Astrocyte of the cerebellum (primary cell): ENCODE results near the gene MTHFD2L.

ENCODE experiments used
- DNase-seq: peaks from one replicate; pipeline ENCODE4 v3.0.0-alpha.2; 2011; ENCODE audit warnings: low read depth
- H3K4me3 ChIP-seq: 2 replicates; pipeline ENCODE4 v1.5.1; 2011; ENCODE audit warnings: mild to moderate bottlenecking, low read depth, low read length, moderate library complexity
- in situ Hi-C: cut with HindIII; loops from 2 replicates; pipeline ENCODE4 v1.10.0; 2017; ENCODE audit warnings: low sequenced_read_pairs
- TF ChIP-seq, protein P1 (sequence below): IDR thresholded peaks from 2 replicates; pipeline ENCODE4 v1.5.1; 2012; ENCODE audit warnings: low read length, low read depth, moderate library complexity, mild to moderate bottlenecking; ENCODE audit errors: missing control alignments

Gene MTHFD2L

GRCh38 chr4:74132944-74133343, 25.0 kb upstream of the MTHFD2L start:
- in situ Hi-C loops, result loop anchor here (25.0 kb wide), 1 partner anchor 471 kb away; no protein-coding TSS in a partner anchor
- DNase-seq, result no peak
- no peak overlapping the region for H3K4me3 ChIP-seq
- TF ChIP-seq, protein P1, sequence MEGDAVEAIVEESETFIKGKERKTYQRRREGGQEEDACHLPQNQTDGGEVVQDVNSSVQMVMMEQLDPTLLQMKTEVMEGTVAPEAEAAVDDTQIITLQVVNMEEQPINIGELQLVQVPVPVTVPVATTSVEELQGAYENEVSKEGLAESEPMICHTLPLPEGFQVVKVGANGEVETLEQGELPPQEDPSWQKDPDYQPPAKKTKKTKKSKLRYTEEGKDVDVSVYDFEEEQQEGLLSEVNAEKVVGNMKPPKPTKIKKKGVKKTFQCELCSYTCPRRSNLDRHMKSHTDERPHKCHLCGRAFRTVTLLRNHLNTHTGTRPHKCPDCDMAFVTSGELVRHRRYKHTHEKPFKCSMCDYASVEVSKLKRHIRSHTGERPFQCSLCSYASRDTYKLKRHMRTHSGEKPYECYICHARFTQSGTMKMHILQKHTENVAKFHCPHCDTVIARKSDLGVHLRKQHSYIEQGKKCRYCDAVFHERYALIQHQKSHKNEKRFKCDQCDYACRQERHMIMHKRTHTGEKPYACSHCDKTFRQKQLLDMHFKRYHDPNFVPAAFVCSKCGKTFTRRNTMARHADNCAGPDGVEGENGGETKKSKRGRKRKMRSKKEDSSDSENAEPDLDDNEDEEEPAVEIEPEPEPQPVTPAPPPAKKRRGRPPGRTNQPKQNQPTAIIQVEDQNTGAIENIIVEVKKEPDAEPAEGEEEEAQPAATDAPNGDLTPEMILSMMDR, result no peak

GRCh38 chr4:74133786-74134499, 24.0 kb upstream of the MTHFD2L start:
- TF ChIP-seq, protein P1, result peak; percentile 88
- DNase-seq, result peak; percentile 86
- in situ Hi-C loops, result loop anchor here (25.0 kb wide), 1 partner anchor 472 kb away; no protein-coding TSS in a partner anchor
- H3K4me3 ChIP-seq, result no peak overlapping the region

DNA sequence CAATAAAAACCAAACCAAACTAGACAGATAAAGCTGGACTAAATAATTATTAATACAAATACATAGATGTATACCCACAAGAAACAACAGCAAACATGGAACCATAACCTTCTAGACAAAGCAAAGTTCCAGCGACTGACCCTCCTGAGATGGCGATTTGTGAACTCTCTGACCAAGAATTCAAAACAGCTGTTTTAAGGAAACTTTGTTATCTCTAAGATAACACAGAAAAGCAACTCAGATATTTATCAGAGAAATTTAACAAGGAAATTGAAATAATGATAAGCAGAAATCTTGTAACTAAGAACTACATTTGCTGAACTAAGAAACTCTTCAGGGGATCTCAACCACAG, 23.4 kb upstream of the MTHFD2L start:
- no peak for DNase-seq
- in situ Hi-C loops, result loop anchor here (25.0 kb wide), 1 partner anchor 472 kb away; no protein-coding TSS in a partner anchor
- H3K4me3 ChIP-seq, result no peak overlapping the region
- TF ChIP-seq, protein P1, result no peak

GRCh38 chr4:74146581-74147129, 11.3 kb upstream of the MTHFD2L start:
- in situ Hi-C loops, result loop anchor here (25.0 kb wide), 1 partner anchor 484 kb away; no protein-coding TSS in a partner anchor
- no peak overlapping the region for H3K4me3 ChIP-seq
- DNase-seq, result no peak
- TF ChIP-seq, protein P1, result no peak

GRCh38 chr4:74148205-74148604, 9.7 kb upstream of the MTHFD2L start:
- no peak overlapping the region for H3K4me3 ChIP-seq
- TF ChIP-seq, protein P1, result no peak
- DNase-seq, result no peak
- in situ Hi-C loops, result loop anchor here (25.0 kb wide), 1 partner anchor 486 kb away; no protein-coding TSS in a partner anchor

DNA sequence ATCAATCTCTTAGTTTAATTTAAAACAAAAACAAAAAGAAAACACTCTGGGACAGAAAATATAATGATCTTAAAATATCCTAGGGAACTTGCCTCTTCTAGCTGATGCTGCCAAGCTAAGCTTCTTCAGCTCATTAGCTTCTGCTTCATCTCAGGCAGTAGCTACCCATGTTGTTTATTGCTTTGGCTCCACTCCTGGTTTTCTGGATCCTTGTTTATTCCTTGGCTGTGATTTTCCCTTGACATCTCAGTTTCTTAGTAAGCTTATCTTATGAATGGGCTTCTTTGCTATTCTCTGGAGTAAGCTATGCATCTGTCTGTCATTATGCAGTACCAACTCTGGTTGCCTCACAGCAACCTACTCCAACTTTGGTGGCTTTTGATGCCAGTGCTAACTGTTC, 5.1 kb upstream of the MTHFD2L start:
- in situ Hi-C loops, result no loop called here
- no peak for DNase-seq
- H3K4me3 ChIP-seq, result no peak overlapping the region
- TF ChIP-seq, protein P1, result no peak
